Activated T-helper 17 cell treated with anti-CD3 and anti-CD28 coated beads, Interleukin-2, amount 50 U/mL, for 72 hours (primary cell): ENCODE results near the gene ITPR1. TPM values are rescaled to one million over a fixed set of nuclear protein-coding genes. Genes with fewer than 3 reads are reported as not detected.
"Not testable (repeated sequence)": the region's sequence is repeated elsewhere in the genome, so short reads cannot be mapped to it uniquely, and the experiment has no call there.

Experiments used
- ATAC-seq: fragments of 150-1000 bp; cut with Tn5 transposase; replicated peaks from 2 replicates; pipeline ENCODE4 v1.10.0; 2021; ENCODE audit warnings: mild to moderate bottlenecking, moderate library complexity
- H3K27ac Mint-ChIP-seq: one replicate; pipeline ENCODE4 v1.8.0; 2022; ENCODE audit warnings: mixed read lengths
- H3K27me3 Mint-ChIP-seq: one replicate; pipeline ENCODE4 v1.8.0; 2022; ENCODE audit warnings: mixed read lengths
- H3K36me3 Mint-ChIP-seq: one replicate; pipeline ENCODE4 v1.8.0; 2022; ENCODE audit warnings: low read depth, mild to moderate bottlenecking, mixed read lengths
- H3K4me1 Mint-ChIP-seq: one replicate; pipeline ENCODE4 v1.8.0; 2022; ENCODE audit warnings: mixed read lengths
- H3K4me3 Mint-ChIP-seq: one replicate; pipeline ENCODE4 v1.8.0; 2022; ENCODE audit warnings: mild to moderate bottlenecking, mixed read lengths
- H3K9me3 Mint-ChIP-seq: one replicate; pipeline ENCODE4 v1.8.0; 2022; ENCODE audit warnings: mixed read lengths
- total RNA-seq, 2 donors: library from RNA; stranded (reverse); gene quantifications; one replicate each; pipeline ENCODE4 v1.2.3, GENCODE V29; 2022

ITPR1 gene
- total RNA-seq, 2 donors from 2014 or later, result 78.5 to 84.6 TPM

DNA sequence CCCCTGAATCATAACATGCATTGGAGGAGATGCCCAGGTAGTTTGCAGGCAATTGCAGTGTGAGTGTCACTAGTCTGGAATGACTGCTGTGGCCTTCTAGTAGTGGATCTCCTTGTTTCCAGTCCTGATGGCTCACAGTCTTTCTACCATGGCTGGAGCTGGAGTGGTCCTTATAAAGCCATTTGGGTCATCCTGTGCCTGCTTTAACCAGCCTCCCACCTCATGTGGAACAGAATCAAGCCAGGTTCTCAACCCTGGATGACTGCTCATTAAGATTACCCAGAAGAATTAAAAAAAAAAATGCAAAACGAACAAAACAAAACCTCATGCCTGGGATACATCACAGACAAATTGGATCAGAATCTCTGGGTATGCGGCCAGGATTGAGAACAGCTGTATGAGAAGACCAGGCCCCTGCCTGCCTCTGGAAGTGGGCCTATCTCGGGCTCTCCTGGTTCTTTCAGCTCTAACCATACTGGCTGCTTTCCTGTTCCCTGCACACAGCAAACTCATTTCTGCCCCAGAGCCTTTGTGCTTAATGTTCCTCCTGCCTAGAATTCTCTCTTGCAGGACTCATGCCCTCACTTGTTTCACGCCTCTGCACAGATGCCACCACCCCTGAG, 96.4 kb downstream of the ITPR1 start:
- peaks cover 28% of the 10 kb centered on the region for H3K4me1 Mint-ChIP-seq
- ATAC-seq, result no peak

DNA sequence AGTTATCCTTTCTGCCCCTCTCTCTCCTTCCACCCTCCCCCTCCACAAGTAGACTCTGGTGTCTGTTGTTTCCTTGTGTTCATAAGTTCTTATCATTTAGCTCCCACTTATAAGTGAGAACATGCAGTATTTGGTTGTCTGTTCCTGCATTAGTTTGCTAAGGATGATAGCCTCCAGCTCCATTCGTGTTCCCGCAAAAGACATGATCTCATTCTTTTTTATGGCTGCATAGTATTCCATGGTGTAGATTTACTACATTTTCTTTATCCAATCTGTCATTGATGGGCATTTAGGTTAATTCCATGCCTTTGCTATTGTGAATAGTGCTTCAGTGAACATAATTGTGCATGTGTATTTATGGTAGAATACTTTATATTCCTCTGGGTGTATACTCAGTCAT, 97.7 kb downstream of the ITPR1 start:
- not testable (repeated sequence) for ATAC-seq, H3K27me3 Mint-ChIP-seq, H3K4me3 Mint-ChIP-seq, H3K27ac Mint-ChIP-seq, H3K36me3 Mint-ChIP-seq, H3K9me3 Mint-ChIP-seq
- peaks cover 22% of the 10 kb centered on the region for H3K4me1 Mint-ChIP-seq

More for the DNA sequence above, 96.4 kb downstream of the ITPR1 start:
- Mint-ChIP-seq H3K27me3 (no peaks in the 10 kb centered on the region), H3K36me3 (no peaks in the 10 kb centered on the region), H3K27ac (peak overlapping the region; percentile 26), H3K9me3 (no peaks in the 10 kb centered on the region), H3K4me3 (no peak overlapping the region)

DNA sequence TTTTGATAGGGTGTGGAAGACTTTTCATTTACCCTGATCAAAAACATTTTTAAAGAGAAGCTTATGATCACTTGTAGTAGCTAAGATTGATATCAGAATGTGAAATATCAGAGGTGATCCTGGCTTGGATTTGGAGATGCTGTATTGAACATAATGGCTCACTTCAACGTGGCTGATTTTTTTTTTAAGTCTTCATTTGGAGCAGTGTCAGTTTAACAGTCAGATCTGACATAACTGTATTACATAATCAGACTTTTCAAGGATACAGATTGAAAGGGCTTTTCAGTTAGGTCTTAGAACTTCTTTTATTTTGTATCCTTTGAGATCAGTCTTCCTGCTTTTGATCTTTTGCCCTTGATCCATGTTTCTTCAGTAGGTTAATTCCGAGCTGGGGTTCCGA, 98.5 kb downstream of the ITPR1 start:
- Mint-ChIP-seq H3K4me1 (peaks cover 20% of the 10 kb centered on the region), H3K27me3 (no peaks in the 10 kb centered on the region), H3K4me3 (no peak overlapping the region), H3K36me3 (no peaks in the 10 kb centered on the region), H3K9me3 (no peaks in the 10 kb centered on the region), H3K27ac (no peak overlapping the region)
- ATAC-seq, result no peak

DNA sequence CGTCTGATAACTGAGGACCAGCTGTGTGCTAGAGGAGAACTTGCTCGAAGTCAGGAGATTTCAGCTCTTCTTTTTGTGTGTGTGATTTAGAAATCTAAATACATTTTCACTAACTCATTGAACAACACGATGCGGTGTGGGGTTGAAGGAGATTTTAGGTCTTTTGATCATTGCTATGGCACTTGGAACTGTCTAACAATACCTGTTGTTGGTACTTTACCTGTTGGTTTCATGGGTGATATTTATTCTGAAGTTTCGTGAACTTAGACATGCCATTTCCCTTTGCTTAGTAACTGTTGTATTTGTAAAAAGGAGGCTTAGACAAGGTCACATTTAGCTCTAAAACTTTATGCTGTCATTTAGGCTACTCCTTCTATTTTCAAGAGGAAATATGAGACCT, 99.9 kb downstream of the ITPR1 start:
- Mint-ChIP-seq H3K4me1 (peaks cover 16% of the 10 kb centered on the region), H3K9me3 (no peaks in the 10 kb centered on the region), H3K27ac (no peak overlapping the region), H3K27me3 (no peaks in the 10 kb centered on the region), H3K36me3 (no peaks in the 10 kb centered on the region), H3K4me3 (no peak overlapping the region)
- no peak for ATAC-seq

DNA sequence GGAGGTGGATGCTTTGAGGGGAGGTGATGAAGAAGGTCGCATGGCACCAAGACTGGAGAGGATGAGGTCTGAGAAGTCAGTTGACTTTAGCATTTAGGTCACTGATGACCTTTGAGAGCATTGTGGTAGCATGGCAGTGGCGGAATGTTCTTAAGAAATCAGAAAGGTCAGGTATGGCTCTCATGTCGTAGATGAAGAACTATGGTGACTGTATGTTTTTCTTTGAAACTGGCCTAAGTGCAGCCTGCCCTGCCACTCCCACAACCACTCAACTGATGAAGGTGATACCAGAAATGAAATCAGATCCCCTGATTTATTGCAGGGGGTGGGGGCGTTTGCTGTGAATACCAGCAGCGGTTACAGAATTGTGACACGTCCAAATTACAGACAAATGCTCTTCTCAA, 102.6 kb downstream of the ITPR1 start:
- ATAC-seq, result no peak
- Mint-ChIP-seq H3K27ac (no peak overlapping the region), H3K9me3 (no peaks in the 10 kb centered on the region), H3K4me1 (no peaks in the 10 kb centered on the region), H3K4me3 (no peak overlapping the region), H3K36me3 (no peaks in the 10 kb centered on the region), H3K27me3 (no peaks in the 10 kb centered on the region)

DNA sequence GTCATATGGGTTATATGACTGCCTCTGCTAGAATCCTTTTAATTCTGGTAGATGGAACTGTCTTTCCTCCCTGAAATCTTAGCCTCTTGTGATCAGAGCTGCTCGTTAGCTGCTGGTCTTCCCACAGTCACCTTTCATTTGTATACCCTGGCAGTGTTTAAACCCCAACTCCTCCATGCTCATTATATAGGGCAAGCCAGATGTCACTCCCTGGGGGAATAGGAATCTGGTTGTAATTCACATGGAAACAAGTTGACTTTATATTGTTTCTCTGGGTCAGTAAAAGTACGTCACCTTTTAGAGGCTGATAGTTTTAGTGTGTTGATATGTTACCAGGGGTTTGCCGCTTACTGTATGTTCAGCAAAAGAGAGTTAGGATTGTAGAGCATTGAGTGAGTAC, 103.5 kb downstream of the ITPR1 start:
- no peak for ATAC-seq
- Mint-ChIP-seq H3K4me3 (no peak overlapping the region), H3K27me3 (no peaks in the 10 kb centered on the region), H3K27ac (no peak overlapping the region), H3K4me1 (no peaks in the 10 kb centered on the region), H3K36me3 (no peaks in the 10 kb centered on the region), H3K9me3 (no peaks in the 10 kb centered on the region)

DNA sequence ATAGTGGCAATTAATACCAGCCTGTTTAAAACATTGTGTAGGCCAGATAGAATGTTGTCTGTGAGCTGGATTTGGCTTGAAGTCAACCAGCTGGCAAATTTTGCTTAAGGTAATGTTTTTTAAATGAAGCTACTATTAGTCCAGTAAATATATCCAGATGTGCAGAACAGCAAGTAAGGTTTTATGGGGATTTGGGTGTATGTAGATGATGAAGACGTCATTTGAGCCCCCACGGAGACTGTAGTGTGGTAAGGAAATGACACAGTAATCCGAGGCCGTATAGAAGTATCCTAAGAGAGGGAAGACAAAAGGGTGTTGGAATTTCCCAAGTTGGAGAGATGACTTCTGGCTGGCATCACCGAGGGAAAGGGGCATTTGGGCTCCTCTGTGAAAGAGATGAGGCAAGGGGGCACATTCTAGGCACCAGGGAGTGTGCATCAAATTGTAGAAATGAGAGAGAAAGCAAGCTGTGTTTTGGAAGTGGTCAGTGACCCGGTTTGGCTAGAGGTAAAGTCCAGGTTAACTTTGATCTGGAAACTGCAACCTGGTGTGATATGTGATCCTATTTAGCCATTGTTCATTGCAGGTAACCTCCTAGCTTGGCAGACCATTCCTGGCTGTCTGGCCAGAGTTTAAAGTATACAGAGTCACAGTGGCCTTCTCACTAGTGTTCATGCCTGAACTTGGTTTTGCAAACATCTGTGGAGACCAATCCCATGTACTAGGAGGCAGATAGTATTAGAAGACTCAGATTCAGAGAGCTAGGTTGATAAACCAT, 104.2 kb downstream of the ITPR1 start:
- ATAC-seq, result no peak
- no peak overlapping the region for H3K27ac Mint-ChIP-seq
- no peak overlapping the region for H3K4me3 Mint-ChIP-seq
- H3K4me1 Mint-ChIP-seq, result no peaks in the 10 kb centered on the region
- no peaks in the 10 kb centered on the region for H3K9me3 Mint-ChIP-seq
- H3K27me3 Mint-ChIP-seq, result no peaks in the 10 kb centered on the region
- H3K36me3 Mint-ChIP-seq, result no peaks in the 10 kb centered on the region

DNA sequence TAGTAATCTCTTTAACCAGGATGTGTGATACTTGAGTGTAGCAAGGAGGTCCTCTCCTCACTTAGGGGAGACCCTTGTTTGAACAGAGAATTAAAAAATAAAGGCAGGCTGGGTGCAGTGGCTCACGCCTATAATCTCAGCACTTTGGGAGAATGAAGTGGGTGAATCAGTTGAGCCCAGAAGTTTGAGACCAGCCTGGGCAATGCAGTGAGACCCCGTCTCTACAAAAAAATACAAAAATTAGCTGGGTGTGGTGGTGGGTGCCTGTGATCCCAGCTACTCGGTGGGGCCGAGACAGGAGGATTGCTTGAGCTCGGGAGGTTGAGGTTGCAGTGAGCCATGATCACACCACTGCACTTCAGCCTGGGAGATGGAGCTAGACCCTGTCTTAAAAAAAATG, 105.1 kb downstream of the ITPR1 start:
- not testable (repeated sequence) for H3K27me3 Mint-ChIP-seq, H3K27ac Mint-ChIP-seq, ATAC-seq, H3K9me3 Mint-ChIP-seq, H3K36me3 Mint-ChIP-seq, H3K4me3 Mint-ChIP-seq, H3K4me1 Mint-ChIP-seq

DNA sequence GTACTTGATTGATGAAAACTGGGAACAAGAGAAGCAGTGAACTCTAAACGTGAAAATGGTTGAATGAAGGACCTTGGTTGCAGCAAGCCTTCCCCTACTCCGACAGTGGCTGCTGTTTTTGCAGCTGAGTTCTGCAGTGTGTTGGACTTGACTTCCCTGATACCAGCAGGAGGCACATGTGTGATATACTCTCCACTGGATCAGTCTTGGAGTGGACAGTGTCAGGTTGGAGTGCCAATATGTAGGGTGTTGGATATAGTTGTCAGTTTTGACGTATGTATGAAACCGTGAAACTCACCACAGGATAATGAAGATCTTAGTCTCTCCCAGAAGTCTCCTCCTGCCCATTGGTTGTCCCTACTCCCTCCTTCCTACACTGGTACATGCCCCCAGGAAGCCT, 106.5 kb downstream of the ITPR1 start:
- H3K9me3 Mint-ChIP-seq, result no peaks in the 10 kb centered on the region

DNA sequence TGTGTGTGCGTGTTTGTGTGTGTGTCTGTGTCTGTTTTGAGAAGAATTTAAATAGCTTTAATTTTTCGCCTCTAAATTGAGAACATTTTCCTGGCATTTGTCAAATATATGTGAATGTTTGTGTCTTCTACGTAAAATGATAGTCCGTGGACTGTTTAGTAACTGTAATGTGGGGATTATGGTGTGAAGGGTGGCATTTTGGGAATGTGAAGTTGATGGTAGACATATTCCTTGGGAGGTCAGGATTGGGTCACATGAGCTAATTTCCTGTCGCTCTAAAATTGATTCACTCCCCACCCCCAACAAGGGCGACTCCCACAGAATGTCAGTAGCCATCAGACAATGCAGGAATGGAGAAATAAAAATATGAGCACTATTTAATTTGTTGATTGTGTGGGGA, 107.3 kb downstream of the ITPR1 start:
- no peaks in the 10 kb centered on the region for H3K36me3 Mint-ChIP-seq
- no peaks in the 10 kb centered on the region for H3K9me3 Mint-ChIP-seq
- no peak overlapping the region for H3K27ac Mint-ChIP-seq
- no peaks in the 10 kb centered on the region for H3K4me1 Mint-ChIP-seq
- H3K4me3 Mint-ChIP-seq, result no peak overlapping the region
- ATAC-seq, result no peak
- no peaks in the 10 kb centered on the region for H3K27me3 Mint-ChIP-seq

More for the DNA sequence above, 106.5 kb downstream of the ITPR1 start:
- Mint-ChIP-seq H3K4me3 (no peak overlapping the region), H3K36me3 (no peaks in the 10 kb centered on the region), H3K27me3 (no peaks in the 10 kb centered on the region), H3K27ac (no peak overlapping the region), H3K4me1 (no peaks in the 10 kb centered on the region)
- no peak for ATAC-seq

DNA sequence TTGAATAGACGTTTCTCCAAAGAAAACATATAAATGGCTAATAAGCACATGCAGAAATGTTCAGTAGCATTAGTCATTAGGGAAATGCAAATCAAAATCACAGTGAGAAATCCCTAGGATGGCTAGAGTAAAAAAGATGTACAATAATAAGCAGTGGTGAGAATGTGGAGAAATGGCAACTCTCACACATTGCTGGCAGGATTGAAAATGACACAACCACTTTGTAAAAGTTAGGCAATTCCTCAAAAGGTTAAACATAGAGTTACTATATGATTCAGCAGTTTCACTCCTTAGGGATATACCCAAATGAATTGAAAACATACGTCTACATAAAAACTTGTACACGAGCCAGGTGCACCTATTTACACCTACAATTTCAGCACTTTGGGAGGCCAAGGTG, 108.7 kb downstream of the ITPR1 start:
- peak; percentile 69 for ATAC-seq
- H3K9me3 Mint-ChIP-seq, result no peaks in the 10 kb centered on the region
- H3K4me3 Mint-ChIP-seq, result no peak overlapping the region
- peaks cover 5% of the 10 kb centered on the region for H3K4me1 Mint-ChIP-seq
- H3K27me3 Mint-ChIP-seq, result no peaks in the 10 kb centered on the region
- H3K36me3 Mint-ChIP-seq, result no peaks in the 10 kb centered on the region
- H3K27ac Mint-ChIP-seq, result no peak overlapping the region

DNA sequence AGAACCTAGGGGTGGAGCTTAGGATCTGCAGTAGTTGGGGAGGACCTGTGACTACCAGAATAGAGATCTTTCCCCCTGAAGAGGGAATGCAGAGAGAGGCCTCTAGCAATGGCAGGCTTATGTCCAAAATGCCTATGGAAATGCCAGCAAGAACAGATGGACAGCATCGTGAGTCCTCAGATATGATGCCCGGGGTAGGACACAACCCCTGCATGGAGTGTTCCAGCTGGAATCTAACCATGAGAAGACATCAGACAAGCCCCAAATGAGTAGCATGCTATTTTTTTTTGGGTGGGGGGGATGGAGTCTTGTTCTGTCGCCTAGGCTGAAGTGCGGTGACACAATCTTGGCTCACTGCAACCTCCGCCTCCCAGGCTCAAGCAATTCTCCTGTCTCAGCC, 111.5 kb downstream of the ITPR1 start:
- Mint-ChIP-seq H3K4me1 (peaks cover 5% of the 10 kb centered on the region), H3K27ac (no peak overlapping the region), H3K27me3 (no peaks in the 10 kb centered on the region), H3K36me3 (no peaks in the 10 kb centered on the region), H3K4me3 (no peak overlapping the region), H3K9me3 (no peaks in the 10 kb centered on the region)
- no peak for ATAC-seq

DNA sequence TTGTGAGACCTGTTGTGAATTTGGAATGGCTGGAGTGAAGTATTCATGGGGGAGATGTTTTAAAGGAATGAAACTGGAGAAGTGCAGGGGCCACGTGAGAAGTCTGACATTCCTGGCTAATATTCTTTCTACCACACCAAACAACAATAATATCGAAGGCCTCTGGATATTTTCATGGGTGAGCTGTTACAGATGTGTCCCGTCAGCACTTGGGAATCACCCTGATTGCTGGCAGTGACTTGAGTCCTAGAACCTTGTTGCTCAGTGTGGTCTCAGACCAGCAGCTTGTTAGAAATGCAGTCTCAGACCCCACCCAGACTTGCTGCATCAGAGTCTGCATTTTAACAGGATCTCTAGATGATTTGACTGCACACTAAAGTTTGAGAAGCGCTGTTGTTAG, 113.8 kb downstream of the ITPR1 start:
- H3K27me3 Mint-ChIP-seq, result no peaks in the 10 kb centered on the region
- no peaks in the 10 kb centered on the region for H3K9me3 Mint-ChIP-seq
- H3K4me3 Mint-ChIP-seq, result no peak overlapping the region
- no peak overlapping the region for H3K27ac Mint-ChIP-seq
- ATAC-seq, result no peak
- H3K36me3 Mint-ChIP-seq, result no peaks in the 10 kb centered on the region
- H3K4me1 Mint-ChIP-seq, result peaks cover 5% of the 10 kb centered on the region

DNA sequence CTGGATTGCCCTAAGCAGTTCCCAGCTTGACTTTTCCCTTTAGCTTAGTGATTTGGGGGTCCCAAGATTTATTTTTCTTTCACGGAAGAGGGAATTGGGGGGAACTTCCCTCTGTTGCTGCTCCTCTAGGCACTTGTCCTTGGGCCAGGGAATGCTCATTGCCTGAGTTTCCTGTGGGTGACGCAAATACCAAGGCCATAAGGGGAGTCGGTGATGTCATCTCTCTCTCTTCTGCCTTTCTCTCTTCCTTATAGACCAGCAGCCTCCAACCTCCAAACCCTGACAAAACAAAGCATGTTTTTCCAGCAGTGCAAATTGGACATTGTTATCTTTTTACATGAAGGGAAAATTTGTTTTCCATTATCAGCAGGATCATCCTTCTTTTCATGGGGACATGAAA, 120.2 kb downstream of the ITPR1 start:
- no peak overlapping the region for H3K4me3 Mint-ChIP-seq
- ATAC-seq, result no peak
- H3K9me3 Mint-ChIP-seq, result no peaks in the 10 kb centered on the region
- no peaks in the 10 kb centered on the region for H3K27me3 Mint-ChIP-seq
- H3K27ac Mint-ChIP-seq, result no peak overlapping the region
- H3K4me1 Mint-ChIP-seq, result no peaks in the 10 kb centered on the region
- H3K36me3 Mint-ChIP-seq, result no peaks in the 10 kb centered on the region

DNA sequence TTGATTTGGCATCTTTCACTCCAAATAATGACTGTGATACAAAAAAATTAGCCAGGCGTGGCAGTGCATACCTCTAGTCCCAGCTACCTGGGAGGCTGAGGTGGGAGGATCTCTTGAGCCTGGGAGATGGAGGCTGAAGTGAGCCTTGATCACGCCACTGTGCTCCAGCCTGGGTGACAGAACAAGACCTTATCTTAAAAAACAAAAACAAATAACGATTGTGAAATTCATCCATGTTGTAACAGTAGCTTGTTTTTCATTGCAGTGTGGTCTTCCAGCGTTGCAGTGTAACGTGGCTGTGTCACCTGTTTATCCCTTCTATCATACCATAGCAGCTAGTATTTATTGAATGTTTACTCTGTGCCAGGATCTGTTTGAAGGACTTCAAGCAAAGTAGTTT, 120.9 kb downstream of the ITPR1 start:
- ATAC-seq, result no peak
- H3K36me3 Mint-ChIP-seq, result no peaks in the 10 kb centered on the region
- no peaks in the 10 kb centered on the region for H3K4me1 Mint-ChIP-seq
- no peak overlapping the region for H3K4me3 Mint-ChIP-seq
- no peaks in the 10 kb centered on the region for H3K9me3 Mint-ChIP-seq
- no peak overlapping the region for H3K27ac Mint-ChIP-seq
- no peaks in the 10 kb centered on the region for H3K27me3 Mint-ChIP-seq
